Spinal cord (tissue), 10 donors: ENCODE measurements around the gene TPPP. TPM values are rescaled to one million over a fixed set of nuclear protein-coding genes. Genes with fewer than 3 reads are reported as not detected.
"Not testable (repeated sequence)": the region's sequence is repeated elsewhere in the genome, so short reads cannot be mapped to it uniquely, and the experiment has no call there.

Experiments
- DNase-seq, 6 donors: peaks; one replicate each; pipeline versions ENCODE4 v3.0.0 to v3.0.0-alpha.2; 2013 to 2015; ENCODE audit warnings: low spot score in 6 of 6, low read depth in 4 of 6
- H3K27ac ChIP-seq: one replicate; pipeline ENCODE4 v1.5.1; 2013; ENCODE audit warnings: low read depth, low read length, control low read depth
- H3K27me3 ChIP-seq: one replicate; pipeline ENCODE4 v1.6.1; 2013; ENCODE audit warnings: low read length; ENCODE audit not compliant: control insufficient read depth, insufficient read depth
- H3K36me3 ChIP-seq: one replicate; pipeline ENCODE4 v1.6.1; 2013; ENCODE audit warnings: low read length; ENCODE audit not compliant: control insufficient read depth, insufficient read depth
- H3K4me1 ChIP-seq: one replicate; pipeline ENCODE4 v1.6.1; 2013; ENCODE audit warnings: low read length; ENCODE audit not compliant: control insufficient read depth, insufficient read depth
- H3K4me3 ChIP-seq: one replicate; pipeline ENCODE4 v1.5.1; 2013; ENCODE audit warnings: low read depth, low read length, control low read depth
- H3K9me3 ChIP-seq: one replicate; pipeline ENCODE4 v1.6.1; 2013; ENCODE audit warnings: low read length; ENCODE audit not compliant: control insufficient read depth, insufficient read depth
- WGBS: methylation state at CpG from one replicate; pipeline ENCODE4 v1.1.5; 2013; ENCODE audit warnings: missing lambda C conversion rate; ENCODE audit not compliant: insufficient coverage; 5-methylcytosine and 5-hydroxymethylcytosine counted together
- polyA plus RNA-seq, 2 donors: library from polyadenylated mRNA; unstranded; fragments of 120-200 nt; gene quantifications; one replicate each; pipeline ENCODE4 v1.2.1, GENCODE V29; 2013; ENCODE audit not compliant: insufficient read length in 2 of 2
- total RNA-seq, 2 donors: library from RNA; depleted of rRNA in 1 of 2; stranded (reverse); fragments of 120-200 nt in 1 of 2; fragments of >200 nt in 1 of 2; gene quantifications; one replicate each; pipeline versions ENCODE4 v1.2.3 to v1.2.4, GENCODE V29; 2013 to 2014
- donor health status: healthy.

The TPPP gene
- total and polyA plus RNA-seq, 4 donors: 17.4 to 64.0 (median 42.8) TPM

DNA sequence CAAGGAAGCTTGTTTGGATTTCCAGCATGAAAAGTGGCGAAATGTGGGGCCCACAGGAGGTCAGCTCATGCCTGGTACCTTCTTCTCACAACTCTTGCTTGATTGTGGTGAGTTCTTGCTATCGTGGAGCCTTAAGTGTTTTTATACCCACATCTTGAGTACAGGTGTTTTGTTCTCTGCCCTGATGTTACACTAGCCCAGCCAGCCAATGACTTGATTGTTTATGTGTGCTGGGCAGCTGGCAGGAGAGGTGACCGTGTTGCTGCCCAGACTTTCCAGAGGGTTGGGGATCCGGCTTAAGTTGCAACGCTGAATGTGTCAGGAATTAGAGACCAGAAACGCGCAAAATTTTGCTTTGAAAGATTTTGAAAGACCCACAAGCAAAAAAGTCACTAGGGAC lies 24.0 kb upstream of the TPPP start:
- no peak for DNase-seq
- peaks cover 10% of the 10 kb centered on the region for H3K9me3 ChIP-seq
- H3K36me3 ChIP-seq: no peaks in the 10 kb centered on the region
- 87% methylated on average over 5 of the region's 7 CpGs for WGBS
- no peak overlapping the region for H3K27ac ChIP-seq
- H3K4me3 ChIP-seq: no peak overlapping the region
- no peaks in the 10 kb centered on the region for H3K4me1 ChIP-seq
- no peaks in the 10 kb centered on the region for H3K27me3 ChIP-seq

DNA sequence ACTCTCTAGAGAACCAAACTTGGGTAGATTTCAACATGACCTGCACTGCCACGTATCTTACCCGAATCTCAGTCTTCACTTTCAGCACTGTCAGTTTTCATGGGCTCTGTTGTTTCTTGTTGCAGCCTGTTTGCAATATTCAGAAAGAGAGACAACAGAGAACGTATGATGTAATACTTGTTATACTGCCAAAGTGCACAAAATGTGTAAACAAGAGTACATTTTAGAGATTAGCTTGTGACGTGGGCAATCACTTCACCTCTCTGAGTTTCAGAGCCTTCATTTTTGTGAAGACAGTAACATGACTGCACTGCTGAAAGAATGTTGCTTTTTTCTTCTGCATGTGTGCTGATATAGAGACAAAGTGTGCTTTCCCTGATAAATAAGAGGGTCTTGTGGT lies 23.6 kb upstream of the TPPP start:
- H3K9me3 ChIP-seq: peaks cover 10% of the 10 kb centered on the region
- WGBS: 65% methylated on average over 2 of the region's 4 CpGs
- not testable (repeated sequence) for H3K27me3 ChIP-seq, H3K27ac ChIP-seq, H3K4me3 ChIP-seq, H3K4me1 ChIP-seq, DNase-seq, H3K36me3 ChIP-seq

DNA sequence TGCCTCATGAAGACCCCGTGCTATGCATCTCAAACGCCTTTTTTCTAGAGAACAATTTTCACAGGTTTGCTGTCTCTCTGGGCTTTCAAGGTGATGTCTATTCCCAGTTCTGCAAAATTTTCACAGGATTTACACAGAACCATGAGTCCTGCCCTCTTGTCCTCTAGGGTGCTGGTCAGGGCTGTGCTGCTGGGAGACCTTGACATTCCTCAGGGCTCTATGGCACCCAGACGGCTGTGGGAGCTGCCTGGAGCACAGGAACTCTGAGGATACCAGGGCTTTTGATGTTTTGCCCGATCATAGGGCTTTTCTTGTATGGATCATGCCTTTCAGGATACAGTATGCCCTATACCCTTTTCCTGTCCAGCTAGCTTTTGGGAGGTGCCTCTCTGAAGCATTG lies 22.5 kb upstream of the TPPP start:
- 100% methylated on average over 2 of the region's 4 CpGs for WGBS
- H3K4me3 ChIP-seq, DNase-seq, H3K27me3 ChIP-seq, H3K36me3 ChIP-seq, H3K4me1 ChIP-seq, H3K27ac ChIP-seq: not testable (repeated sequence)
- H3K9me3 ChIP-seq: peaks cover 13% of the 10 kb centered on the region

DNA sequence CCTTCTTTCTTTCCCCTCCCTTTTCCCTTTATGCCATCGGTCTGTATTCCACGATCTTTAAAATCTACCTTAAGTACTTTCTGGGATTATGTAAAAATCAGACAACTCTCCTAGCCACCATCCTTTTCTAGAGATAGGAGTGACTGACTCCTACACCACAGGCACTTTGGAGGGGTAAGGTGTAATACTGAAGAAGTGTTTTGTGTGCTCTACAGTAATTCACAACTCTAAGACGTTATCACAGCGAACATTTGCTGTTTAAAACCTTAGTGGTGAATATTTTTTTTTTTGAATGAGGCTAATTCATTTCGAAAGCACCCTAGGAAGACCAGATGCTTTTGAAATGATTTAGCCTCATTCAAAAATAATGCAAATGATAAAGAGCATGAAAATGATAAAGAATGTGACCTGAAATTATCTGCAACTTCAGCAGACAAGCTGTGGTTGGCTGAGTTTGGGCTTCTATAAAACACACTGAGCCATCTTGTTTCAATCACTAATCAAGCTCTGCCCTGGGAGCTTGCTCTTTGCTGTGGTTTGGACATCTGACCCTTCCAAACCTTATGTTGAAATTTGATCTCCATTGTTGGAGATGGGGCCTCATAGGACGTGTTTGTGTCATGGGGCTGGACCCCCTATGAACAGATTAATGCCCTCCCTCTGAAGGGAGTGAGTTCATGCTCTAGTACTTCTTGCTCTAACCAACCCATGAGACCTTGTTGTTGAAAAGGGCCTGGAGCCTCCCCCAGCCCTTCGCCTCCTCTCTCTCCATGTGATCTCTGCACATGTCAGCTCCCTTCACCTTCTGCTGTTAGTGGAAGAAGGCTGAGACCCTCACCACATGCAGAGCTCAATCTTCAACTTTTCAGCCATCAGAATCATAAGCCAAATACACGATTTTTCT lies 21.3 kb upstream of the TPPP start:
- not testable (repeated sequence) for H3K27ac ChIP-seq, H3K4me3 ChIP-seq, H3K4me1 ChIP-seq, H3K27me3 ChIP-seq, DNase-seq, H3K9me3 ChIP-seq, H3K36me3 ChIP-seq
- WGBS: no CpG with 5 or more reads among the region's 8 CpGs

DNA sequence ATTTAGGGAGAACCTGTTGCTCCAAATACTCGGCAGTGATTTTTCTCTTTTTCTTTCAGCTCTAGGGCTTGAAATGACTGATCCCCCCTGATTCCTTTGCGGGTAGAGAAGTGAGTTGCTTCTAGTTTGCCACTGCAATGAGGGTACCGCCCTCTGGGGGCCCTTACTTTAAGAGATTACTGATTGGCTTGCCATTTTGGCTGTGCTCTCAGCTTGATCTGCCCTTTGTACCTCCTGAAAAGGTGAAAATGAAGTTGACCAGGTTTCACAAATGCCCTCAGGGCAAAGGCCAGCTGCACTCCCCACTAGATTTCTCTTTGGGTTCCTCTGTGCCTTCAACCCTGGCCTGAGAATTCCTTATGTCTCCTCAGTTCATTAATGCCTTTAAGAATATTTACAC lies 20.5 kb upstream of the TPPP start:
- not testable (repeated sequence) for H3K36me3 ChIP-seq, H3K4me1 ChIP-seq, H3K27me3 ChIP-seq, H3K27ac ChIP-seq, H3K9me3 ChIP-seq, DNase-seq, H3K4me3 ChIP-seq
- WGBS: 60% methylated on average over 1 of the region's 3 CpGs

DNA sequence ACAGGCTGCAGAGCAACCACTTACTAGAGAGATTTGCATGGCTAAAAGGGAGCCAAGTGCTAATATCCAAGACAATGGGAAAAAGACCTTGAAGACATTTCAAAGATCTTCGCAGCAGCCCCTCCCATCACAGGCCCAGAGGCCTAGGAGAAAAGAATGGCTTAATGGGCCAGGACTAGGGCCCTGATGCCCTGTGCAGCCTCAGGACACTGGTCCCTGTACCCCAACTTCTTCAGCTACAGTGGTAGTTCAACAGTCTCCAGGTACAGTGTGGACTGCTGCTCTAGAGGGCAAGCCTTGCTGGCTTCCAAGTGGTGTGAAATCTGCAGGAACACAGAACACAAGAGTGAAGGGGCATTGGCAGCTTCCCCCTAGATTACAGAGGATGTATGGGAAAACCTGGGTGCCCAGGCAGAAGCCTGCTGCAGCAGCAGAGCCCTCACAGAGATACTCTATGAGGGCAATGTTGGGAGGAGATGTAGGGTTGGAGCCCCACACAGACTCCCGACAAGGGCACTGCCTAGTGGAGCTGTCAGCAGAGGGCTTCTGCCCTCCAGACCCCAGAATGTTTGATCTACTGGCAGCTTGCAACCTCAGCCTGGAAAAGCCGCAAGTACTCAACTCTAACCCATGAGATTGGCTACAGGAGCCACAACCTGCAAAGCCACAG lies 15.8 kb upstream of the TPPP start:
- not testable (repeated sequence) for DNase-seq, H3K9me3 ChIP-seq, H3K27me3 ChIP-seq, H3K4me1 ChIP-seq, H3K4me3 ChIP-seq, H3K36me3 ChIP-seq, H3K27ac ChIP-seq
- WGBS: 100% methylated on average over 1 of the region's 3 CpGs

DNA sequence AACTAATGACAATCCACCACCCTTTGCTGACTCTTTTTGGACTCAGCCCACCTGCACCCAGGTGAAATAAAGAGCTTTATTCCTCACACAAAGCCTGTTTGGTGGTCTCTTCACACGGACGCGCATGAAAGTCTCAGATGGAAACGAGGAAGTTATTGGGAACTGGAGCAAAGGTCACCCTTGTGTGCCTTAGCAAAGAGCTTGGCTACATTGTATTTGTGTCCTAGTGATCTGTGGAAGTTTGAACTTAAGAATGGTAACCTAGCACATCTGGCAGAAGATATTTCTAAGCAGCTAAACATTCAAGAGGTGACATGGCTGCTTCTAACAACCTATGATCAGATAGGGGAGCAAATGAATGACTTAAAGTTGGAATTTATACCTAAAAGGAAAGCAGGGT lies 15.2 kb upstream of the TPPP start:
- DNase-seq, H3K36me3 ChIP-seq, H3K4me1 ChIP-seq, H3K27me3 ChIP-seq, H3K4me3 ChIP-seq, H3K9me3 ChIP-seq, H3K27ac ChIP-seq: not testable (repeated sequence)
- 60% methylated on average over 1 of the region's 4 CpGs for WGBS

DNA sequence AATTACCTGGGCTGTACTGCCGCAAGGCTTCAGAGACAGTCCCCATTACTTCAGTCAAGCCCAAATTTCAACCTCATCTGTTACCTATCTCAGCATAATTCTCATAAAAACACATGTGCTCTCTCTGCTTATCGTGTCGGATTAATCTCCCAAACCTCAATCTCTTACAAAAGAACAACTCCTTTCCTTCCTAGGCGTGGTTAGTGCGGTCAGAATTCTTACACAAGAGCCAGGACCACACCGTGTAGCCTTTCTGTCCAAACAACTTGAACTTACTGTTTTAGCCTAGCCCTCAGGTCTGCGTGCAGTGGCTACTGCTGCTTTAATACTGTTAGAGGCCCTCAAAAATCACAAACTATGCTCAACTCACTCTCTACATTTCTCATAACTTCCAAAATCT lies 13.0 kb upstream of the TPPP start:
- H3K27me3 ChIP-seq, H3K4me3 ChIP-seq, DNase-seq, H3K9me3 ChIP-seq, H3K4me1 ChIP-seq, H3K36me3 ChIP-seq, H3K27ac ChIP-seq: not testable (repeated sequence)
- WGBS: 90% methylated on average over 7 of the region's 7 CpGs

DNA sequence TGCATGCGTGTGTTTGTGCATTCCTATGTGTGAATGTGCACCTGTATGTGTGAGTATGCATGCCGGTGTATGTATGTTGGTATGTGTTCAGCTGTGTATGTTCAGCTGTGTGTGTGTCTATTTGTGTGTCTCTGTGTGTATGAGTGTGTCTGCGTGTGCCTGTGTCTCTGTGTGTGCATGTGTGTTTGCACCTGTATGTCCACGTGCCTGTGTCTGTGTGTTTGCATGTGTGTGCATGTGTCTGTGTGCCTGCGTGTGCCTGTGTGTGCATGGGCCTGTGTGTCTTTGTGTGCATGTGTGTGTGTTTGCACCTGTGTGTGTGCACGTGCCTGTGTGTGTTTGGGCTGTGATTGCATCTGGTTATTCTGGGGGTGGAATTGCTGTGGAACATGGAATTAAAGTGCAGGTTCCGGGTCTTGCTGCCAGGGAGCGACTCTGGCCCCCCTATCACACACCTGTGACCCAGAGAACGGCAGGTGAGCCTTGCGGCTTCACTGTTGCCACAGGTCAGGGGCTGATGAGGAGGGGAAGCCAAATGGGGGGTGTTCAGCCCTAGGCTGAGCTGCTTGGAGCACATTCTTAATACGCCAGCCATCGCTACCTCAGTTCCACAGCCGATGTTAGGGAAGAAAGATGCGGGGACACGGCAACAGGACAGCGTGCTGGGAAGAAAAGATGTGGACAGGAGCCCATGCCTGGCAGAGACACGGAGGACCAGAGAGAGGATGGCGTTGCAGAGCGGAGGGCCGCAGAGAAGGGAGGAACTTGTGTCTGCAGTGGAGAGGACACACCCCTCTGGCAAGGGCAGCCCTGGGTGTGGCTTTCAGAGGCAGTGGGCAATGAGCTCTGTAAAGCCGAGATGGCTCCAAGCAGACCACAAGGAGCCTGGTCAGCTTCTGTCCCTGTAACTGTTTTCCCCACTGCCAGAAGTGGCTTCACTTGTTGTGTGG lies 3.9 kb upstream of the TPPP start:
- not testable (repeated sequence) for H3K4me3 ChIP-seq, H3K36me3 ChIP-seq, H3K27me3 ChIP-seq, DNase-seq, H3K27ac ChIP-seq
- 70% methylated on average over 7 of the region's 21 CpGs for WGBS
- peaks cover 10% of the 10 kb centered on the region for H3K9me3 ChIP-seq
- peaks cover 16% of the 10 kb centered on the region for H3K4me1 ChIP-seq
